Gastrocnemius medialis (tissue), 4 donors: ENCODE data around the gene ELF3. TPM values are rescaled to one million over a fixed set of nuclear protein-coding genes. Genes with fewer than 3 reads are reported as not detected.

ENCODE experiments used
- ATAC-seq, 2 donors: fragments of 150-250 bp; one replicate each; pipeline ENCODE4 v1.9.1; 2016
- DNase-seq, 2 donors: peaks; one replicate each; pipeline ENCODE4 v3.0.0-alpha.2; 2019
- H3K27ac ChIP-seq, 4 donors: fragments of 200-600 bp; sonication (generic); 1 replicate in 1 of 4; 2 replicates in 3 of 4; pipeline ENCODE4 v1.5.1; 2016 to 2018; ENCODE audit warnings: mild to moderate bottlenecking in 2 of 4, moderate library complexity in 1 of 4
- H3K27me3 ChIP-seq, 3 donors: fragments of 200-600 bp; sonication (generic) in 2 of 3; 1 replicate in 1 of 3; 2 replicates in 2 of 3; pipeline versions ENCODE4 v1.5.1 to v1.6.0; 2016 to 2019; ENCODE audit warnings: mild to moderate bottlenecking in 1 of 3, moderate library complexity in 1 of 3
- H3K36me3 ChIP-seq, 2 donors: fragments of 200-600 bp; sonication (generic) in 1 of 2; one replicate each; pipeline ENCODE4 v1.5.1; 2017 to 2018
- H3K4me1 ChIP-seq, 2 donors: fragments of 200-600 bp; sonication (generic) in 1 of 2; one replicate each; pipeline ENCODE4 v1.5.1; 2016 to 2017; ENCODE audit warnings: mild to moderate bottlenecking in 2 of 2
- H3K4me3 ChIP-seq, 4 donors: fragments of 200-600 bp; sonication (generic) in 3 of 4; 1 replicate in 1 of 4; 2 replicates in 3 of 4; pipeline ENCODE4 v1.5.1; 2016 to 2019; ENCODE audit warnings: mild to moderate bottlenecking in 2 of 4
- H3K9me3 ChIP-seq, 3 donors: fragments of 200-600 bp; sonication (generic) in 2 of 3; 1 replicate in 1 of 3; 2 replicates in 2 of 3; pipeline ENCODE4 v1.5.1; 2016 to 2019
- CTCF ChIP-seq, 5 experiments: fragments of 450-650 bp in 3 of 5; fragments of 200-600 bp in 2 of 5; sonication (generic) in 2 of 5; IDR thresholded peaks in 4 of 5; conservative IDR thresholded peaks in 1 of 5; 1 replicate in 4 of 5; 2 replicates in 1 of 5; pipeline ENCODE4 v1.5.1; 2016 to 2019; ENCODE audit warnings: antibody characterized with exemption in 5 of 5, mild to moderate bottlenecking in 3 of 5, moderate library complexity in 3 of 5
- POLR2A ChIP-seq, 2 donors: fragments of 450-650 bp; IDR thresholded peaks; one replicate each; pipeline ENCODE4 v1.6.1; 2017; ENCODE audit warnings: antibody characterized with exemption in 2 of 2, mild to moderate bottlenecking in 2 of 2, moderate library complexity in 2 of 2
- in situ Hi-C, 4 donors: fragments of 200-750 bp; cut with MboI; loops; one replicate each; pipeline versions ENCODE4 v1.15.0 to v1.8.0; 2017; ENCODE audit warnings: low sequenced_read_pairs in 4 of 4
- intact Hi-C: fragments of 100-400 bp; cut with DNase I; formaldehyde crosslinking; loops from one replicate; pipeline ENCODE4 v1.15.1; 2023; ENCODE audit warnings: low total_unique reads
- total RNA-seq, 4 donors: library from RNA; depleted of rRNA; stranded (reverse); fragments of >200 nt; gene quantifications; one replicate each; pipeline versions ENCODE4 v1.1.0 to v1.2.3, GENCODE V29; 2016

ELF3 gene
- total RNA-seq, 4 donors from 2014 or later: 0.10 to 3.8 (median 0.73) TPM; not detected in 1

GRCh38 chr1:202029727-202030126 is 19.3 kb downstream of the ELF3 start:
- Histone ChIP-seq H3K4me3 (no peak overlapping the region), H3K9me3 (no peaks in the 10 kb centered on the region), H3K27me3 (no peaks in the 10 kb centered on the region), H3K27ac (no peak overlapping the region), H3K4me1 (no peaks in the 10 kb centered on the region), H3K36me3 (no peaks in the 10 kb centered on the region)
- DNase-seq: no peak
- intact Hi-C loops (no loop called here), in situ Hi-C loops (no loop called here)
- TF ChIP-seq POLR2A (IDR thresholded peaks at IDR 0.05) (no peak), CTCF (IDR thresholded peaks at IDR 0.05 in 4 of 5, conservative IDR thresholded peaks at IDR 0.05 in 1 of 5) (no peak)
- no peak for ATAC-seq

GRCh38 chr1:202031796-202032195 is 21.4 kb downstream of the ELF3 start:
- in situ Hi-C loops (no loop called here), intact Hi-C loops (no loop called here)
- no peak for DNase-seq
- no peaks in the 10 kb centered on the region for H3K9me3 ChIP-seq
- no peak for TF ChIP-seq POLR2A (IDR thresholded peaks at IDR 0.05)
- no peak for TF ChIP-seq CTCF (IDR thresholded peaks at IDR 0.05 in 4 of 5, conservative IDR thresholded peaks at IDR 0.05 in 1 of 5)
- no peak for ATAC-seq
- no peaks in the 10 kb centered on the region for H3K36me3 ChIP-seq
- H3K4me3 ChIP-seq: no peak overlapping the region
- H3K27ac ChIP-seq: no peak overlapping the region
- no peaks in the 10 kb centered on the region for H3K27me3 ChIP-seq
- no peaks in the 10 kb centered on the region for H3K4me1 ChIP-seq

GRCh38 chr1:202034149-202034682 is 23.8 kb downstream of the ELF3 start:
- Histone ChIP-seq H3K27ac (no peak overlapping the region), H3K4me1 (no peaks in the 10 kb centered on the region), H3K27me3 (no peaks in the 10 kb centered on the region), H3K4me3 (no peak overlapping the region), H3K36me3 (no peaks in the 10 kb centered on the region), H3K9me3 (no peaks in the 10 kb centered on the region)
- intact Hi-C loops (no loop called here), in situ Hi-C loops (no loop called here)
- TF ChIP-seq POLR2A (IDR thresholded peaks at IDR 0.05): no peak
- TF ChIP-seq CTCF (IDR thresholded peaks at IDR 0.05 in 4 of 5, conservative IDR thresholded peaks at IDR 0.05 in 1 of 5): no peak
- ATAC-seq (no peak), DNase-seq (no peak)

GRCh38 chr1:202034683-202035462 is 24.5 kb downstream of the ELF3 start:
- Histone ChIP-seq H3K4me3 (no peak overlapping the region), H3K27me3 (no peaks in the 10 kb centered on the region), H3K27ac (no peak overlapping the region), H3K9me3 (no peaks in the 10 kb centered on the region), H3K36me3 (no peaks in the 10 kb centered on the region), H3K4me1 (no peaks in the 10 kb centered on the region)
- in situ Hi-C loops: no loop called here
- intact Hi-C loops: no loop called here
- DNase-seq (peak; percentile 20 to 52), ATAC-seq (peak; percentile 33 to 65)
- TF ChIP-seq CTCF (IDR thresholded peaks at IDR 0.05 in 4 of 5, conservative IDR thresholded peaks at IDR 0.05 in 1 of 5) (no peak), POLR2A (IDR thresholded peaks at IDR 0.05) (no peak)
